ENCODE measurements around the gene SFRP5.

Gene SFRP5, protein sequence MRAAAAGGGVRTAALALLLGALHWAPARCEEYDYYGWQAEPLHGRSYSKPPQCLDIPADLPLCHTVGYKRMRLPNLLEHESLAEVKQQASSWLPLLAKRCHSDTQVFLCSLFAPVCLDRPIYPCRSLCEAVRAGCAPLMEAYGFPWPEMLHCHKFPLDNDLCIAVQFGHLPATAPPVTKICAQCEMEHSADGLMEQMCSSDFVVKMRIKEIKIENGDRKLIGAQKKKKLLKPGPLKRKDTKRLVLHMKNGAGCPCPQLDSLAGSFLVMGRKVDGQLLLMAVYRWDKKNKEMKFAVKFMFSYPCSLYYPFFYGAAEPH

GRCh38 chr10:97771913-97772823, at the start of gene SFRP5:
Gene SFRP5 (minus strand): TSS chr10:97771999. CDS start chr10:97771833, 166 bp downstream.
- DNase-seq (ENCODE audit: low spot score): no peak

- DNase-seq (ENCODE audit: low spot score): no peak
These were observed 48.4 kb upstream of the SFRP5 start for GRCh38 chr10:97820096-97820704.

DNA sequence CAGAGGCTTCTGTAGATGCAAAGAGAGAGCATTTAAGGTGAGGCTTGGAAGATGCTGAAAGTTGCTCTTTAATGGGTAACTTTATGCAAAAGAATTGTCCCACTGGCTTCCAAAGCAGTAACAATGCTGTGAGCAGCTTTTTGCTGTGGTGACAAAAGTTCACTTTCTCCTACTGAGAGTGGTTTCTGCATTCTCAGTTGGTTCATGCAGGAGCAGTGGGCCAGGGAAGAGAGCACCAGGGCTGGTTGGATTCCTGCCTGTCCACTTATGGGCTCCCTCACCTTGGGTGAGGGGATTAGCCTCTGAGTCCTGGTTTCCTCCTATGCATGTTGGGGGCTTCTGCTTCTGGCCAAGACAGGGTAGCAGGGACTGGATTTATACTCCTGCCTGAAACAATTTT, 46.8 kb upstream of the SFRP5 start:
- DNase-seq (ENCODE audit: low spot score): no peak

GRCh38 chr10:97816609-97817008, 44.8 kb upstream of the SFRP5 start:
- DNase-seq (ENCODE audit: low spot score): no peak

- no peak for DNase-seq (ENCODE audit: low spot score)
These were observed 43.2 kb upstream of the SFRP5 start for GRCh38 chr10:97814996-97815395.

DNA sequence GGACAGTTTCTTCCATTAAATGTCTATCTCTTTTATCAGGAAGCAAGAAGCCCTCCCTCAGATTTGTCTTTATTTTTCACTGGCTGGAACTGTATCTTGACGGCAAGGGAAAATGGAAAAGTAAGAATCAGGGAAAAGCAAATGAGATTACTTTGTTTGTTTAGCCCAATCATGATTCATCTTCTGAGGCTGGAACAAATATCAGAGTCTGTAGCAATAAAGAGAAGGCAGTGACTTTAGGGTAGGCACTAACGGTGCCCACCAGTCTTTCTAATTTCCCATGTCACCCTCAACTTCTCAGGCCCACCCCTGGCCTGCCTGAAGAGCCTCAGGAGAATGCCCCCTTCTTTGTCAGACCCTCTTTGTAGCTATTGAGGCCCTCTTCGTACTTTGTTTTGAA, 41.5 kb upstream of the SFRP5 start:
- no peak for DNase-seq (ENCODE audit: low spot score)

- no peak for DNase-seq (ENCODE audit: low spot score)
These were observed 40.9 kb upstream of the SFRP5 start for GRCh38 chr10:97812696-97813095.

DNA sequence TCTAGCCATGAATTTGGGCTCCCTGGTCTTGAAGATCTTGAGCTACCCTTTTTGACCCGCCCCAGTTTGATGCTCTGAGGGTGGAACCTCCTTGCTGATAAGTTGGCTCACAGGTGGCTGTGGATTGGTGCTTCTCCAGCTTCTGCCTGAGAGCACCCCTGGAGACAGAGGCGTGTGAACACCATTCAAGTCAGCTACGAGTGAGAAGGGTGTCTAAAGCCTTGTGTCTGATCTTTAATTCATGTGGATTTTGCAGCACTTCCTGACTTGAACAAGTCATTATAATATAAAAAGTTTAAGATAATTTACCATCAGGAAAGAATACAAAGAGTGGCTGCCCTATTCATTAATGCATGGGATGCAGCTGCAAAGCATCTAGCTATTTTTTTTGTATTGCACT, 40.2 kb upstream of the SFRP5 start:
- DNase-seq (ENCODE audit: low spot score): no peak

DNA sequence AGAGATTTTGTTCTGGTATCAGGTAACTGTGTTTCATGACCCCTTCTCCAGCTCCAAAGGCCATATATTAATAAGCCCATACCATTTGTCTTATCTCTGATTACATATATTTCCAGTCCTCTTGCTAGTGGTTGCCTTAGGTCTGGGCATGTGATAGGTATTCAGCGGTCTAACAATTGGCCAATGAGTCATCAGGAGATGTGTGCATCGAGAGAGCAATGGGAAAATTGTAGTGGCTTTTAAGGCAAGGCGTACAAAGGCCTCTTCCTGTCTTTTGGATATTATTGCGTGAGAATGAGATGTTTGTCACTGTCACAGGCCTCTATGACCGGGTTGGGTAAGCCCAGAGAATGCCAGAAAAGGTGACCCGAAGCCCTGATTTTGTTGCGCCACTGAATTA, 38.6 kb upstream of the SFRP5 start:
- peak; percentile 16 for DNase-seq (ENCODE audit: low spot score)

- DNase-seq (ENCODE audit: low spot score): no peak
These were observed 34.1 kb upstream of the SFRP5 start for GRCh38 chr10:97805949-97806348.

GRCh38 chr10:97805096-97805884, 33.5 kb upstream of the SFRP5 start:
- DNase-seq (ENCODE audit: low spot score): no peak

GRCh38 chr10:97801422-97801821, 29.6 kb upstream of the SFRP5 start:
- DNase-seq (ENCODE audit: low spot score): no peak

- no peak for DNase-seq (ENCODE audit: low spot score)
These were observed 28.7 kb upstream of the SFRP5 start for GRCh38 chr10:97800474-97800873.

GRCh38 chr10:97798958-97799610, 27.3 kb upstream of the SFRP5 start:
- peak; percentile 12 for DNase-seq (ENCODE audit: low spot score)

DNA sequence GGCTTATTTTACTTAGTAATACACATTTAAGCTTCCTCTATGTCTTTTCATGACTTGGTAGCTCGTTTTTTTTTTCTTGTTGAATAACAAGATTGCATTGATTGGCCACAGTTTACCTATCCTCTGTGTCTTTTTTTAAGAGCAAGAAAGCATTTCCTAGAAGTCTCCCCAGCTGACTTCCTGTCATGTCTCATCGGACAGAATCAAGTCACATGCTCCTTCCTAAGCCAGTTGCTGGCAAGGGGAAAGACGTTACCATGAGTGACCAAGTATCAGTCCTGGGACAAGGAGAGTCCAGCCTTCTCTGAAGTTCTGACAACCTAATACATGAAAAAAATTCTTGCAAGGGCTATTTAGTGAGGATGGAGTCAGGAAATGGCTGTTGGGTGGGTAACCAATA, 24.9 kb upstream of the SFRP5 start:
- DNase-seq (ENCODE audit: low spot score): peak; percentile 24

DNA sequence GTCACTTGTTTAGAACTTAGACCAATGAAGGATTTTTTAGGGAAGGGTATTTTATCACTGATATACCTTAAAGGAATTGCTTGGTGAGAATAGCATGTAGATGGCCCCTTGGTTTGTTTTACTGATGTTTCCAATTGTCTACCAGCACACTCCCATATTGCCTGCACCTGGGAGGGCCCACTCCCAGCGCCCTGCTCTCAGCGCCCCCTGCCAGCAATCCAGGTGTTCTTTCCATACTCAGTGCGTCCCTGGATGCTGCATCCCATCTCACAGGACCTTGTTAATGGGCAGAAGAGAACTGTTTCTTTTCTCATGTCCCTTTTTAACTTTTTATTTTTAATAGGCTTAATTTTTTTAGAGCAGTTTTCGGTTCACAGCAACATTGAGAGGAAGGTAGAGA, 24.1 kb upstream of the SFRP5 start:
- DNase-seq (ENCODE audit: low spot score): no peak

- DNase-seq (ENCODE audit: low spot score): peak; percentile 30
These were observed 20.3 kb upstream of the SFRP5 start for GRCh38 chr10:97791824-97792721.

DNA sequence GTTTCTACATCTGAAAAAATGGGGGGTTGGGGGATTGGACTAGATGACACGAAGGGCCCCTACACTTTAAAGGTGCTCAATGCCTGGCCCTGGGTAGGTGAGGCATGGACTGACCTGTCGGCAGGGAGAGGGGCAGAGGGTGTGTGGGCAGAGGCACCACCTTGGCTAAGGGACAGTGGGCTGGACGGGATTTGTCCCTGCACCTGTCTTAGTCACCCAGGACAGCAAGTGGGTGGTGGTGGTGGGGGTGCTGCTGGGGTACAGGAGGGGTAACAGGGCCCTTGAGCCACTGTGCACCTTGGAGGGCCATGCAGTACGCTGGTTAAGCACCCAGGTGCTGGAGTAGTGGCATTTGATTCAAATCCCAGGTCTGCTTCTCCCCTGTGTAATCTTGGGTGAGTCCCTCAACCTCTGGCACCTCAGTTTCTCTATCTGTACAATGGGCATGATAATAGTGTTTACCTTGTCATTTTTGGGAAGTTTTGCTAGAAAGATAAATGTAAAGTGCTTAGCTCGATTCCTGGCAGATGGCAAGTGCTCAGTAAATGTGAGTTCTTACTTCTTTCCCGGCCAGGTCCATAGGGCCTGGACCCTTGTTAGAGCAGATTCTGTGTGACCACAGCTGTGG, 18.1 kb upstream of the SFRP5 start:
- DNase-seq (ENCODE audit: low spot score): no peak

GRCh38 chr10:97788552-97789442, 17.0 kb upstream of the SFRP5 start:
- no peak for DNase-seq (ENCODE audit: low spot score)
